Hematopoietic multipotent progenitor cell treated with erythropoietin and hydrocortisone succinate and interleukin-3 and kit ligand, for 4 days (in vitro differentiated cells): Measurements from ENCODE around the gene MYH13.
A peak's percentile ranks its signal among the peaks of the same experiment; 100 is the strongest.
"Not testable (repeated sequence)": the region's sequence is repeated elsewhere in the genome, so short reads cannot be mapped to it uniquely, and the experiment has no call there.

ENCODE experiments used
- DNase-seq: peaks from one replicate; pipeline ENCODE4 v3.0.0-alpha.2; 2015

Gene MYH13

DNA sequence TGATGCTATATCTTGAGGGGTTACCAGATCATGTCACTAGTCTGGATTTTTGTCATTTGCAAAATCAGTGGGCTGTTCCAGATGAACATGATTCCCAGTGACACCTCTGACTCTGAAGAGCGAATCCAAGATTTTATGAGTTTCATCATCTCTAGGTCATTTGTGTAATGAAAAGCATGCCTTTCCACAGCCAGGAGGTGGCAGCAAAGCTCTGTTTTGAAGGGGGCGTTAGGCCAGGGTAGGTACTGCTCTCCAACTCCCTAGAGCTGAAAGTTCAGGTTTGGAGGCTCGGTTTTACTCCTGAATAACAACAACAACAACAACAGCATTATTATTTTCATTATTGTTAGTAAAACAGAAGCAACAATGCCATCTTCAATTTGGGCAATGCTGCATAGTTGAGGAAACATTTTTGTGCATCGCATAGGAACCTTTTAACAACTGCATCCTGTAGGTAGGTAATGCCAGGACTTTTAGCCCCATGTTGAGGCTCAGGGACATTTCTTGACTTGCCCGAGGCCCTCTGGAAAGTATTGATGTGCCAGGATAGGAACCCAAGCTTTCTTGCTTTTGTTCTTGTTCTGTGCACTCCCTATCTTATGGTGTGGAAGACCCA lies 77.0 kb downstream of the MYH13 start:
- DNase-seq: peak; percentile 86

DNA sequence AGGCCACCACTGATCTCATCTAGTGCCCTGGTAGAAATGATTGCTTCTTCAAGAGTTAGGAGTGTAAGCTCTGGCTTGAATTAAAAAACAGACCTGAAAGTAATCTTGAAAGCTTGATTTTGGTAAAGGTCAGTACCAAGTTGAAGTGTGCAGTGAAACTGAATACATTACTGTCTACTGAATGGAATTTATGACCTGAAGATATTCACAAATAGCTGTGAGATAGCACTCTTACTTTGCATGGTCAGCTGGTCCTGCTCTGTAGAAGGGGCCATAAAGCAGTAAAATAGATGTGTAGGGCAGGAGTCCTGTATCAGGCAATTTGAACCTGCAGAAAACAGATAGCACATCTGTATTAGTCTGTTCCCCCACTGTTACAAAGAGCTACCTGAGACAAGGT lies 78.6 kb downstream of the MYH13 start:
- DNase-seq: no peak

DNA sequence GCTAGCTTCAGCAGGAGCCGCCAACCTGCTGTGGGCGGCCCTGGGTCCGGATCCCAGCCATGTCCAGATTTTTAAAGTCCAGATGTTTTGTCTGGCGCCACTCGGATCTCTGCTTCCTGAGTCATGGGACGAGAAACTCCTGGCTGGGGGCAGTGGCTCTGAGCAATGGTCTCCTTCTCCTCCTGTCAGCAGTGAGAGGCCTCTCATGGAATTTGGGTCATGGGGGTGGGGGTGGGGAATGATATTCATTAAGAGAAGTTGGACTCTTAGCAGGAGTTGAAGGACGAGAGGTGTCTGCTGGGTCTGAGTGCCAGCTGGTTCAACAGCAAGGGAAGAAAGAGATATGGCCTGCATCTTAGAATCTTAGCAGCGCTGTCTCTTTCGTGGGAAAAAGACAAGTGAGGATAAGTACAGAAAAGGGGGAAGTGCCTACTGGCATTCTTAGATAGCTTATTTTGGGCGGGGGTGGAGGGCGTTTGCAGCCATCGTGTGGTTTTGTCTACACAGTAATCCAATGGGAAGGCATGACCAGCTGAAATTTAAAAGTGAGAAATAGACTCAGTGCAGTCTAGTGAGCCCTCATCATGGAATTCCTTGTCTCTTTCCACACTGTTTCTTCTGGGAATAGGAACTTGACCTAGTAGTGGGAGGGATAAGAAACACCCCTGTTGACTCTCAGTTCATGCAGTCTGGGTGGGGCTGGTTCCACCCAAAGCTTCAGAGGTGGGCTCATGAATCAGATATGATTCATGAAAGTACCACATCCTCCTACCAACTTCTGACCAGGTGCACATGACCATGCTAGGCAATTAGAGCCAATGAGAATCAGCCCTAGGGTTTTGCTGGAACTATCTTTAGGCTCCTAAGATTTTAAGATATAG lies 80.5 kb downstream of the MYH13 start:
- DNase-seq: peak; percentile 75

DNA sequence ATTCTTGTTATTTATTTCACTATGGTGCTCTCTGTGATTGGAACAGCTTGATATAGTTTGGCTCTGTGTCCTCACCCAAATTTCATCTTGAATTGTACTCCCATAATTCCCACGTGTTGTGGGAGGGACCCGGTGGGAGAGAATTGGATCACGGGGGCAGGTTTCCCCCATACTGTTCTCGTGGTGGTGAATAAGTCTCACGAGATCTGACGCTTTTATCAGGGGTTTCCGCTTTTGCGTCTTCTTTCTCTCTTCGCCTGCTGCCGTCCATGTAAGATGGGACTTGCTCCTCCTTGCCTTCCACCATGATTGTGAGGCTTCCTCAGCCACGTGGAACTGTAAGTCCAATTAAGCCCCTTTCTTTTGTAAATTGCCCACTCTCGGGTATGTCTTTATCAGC lies 81.2 kb downstream of the MYH13 start:
- DNase-seq: not testable (repeated sequence)

DNA sequence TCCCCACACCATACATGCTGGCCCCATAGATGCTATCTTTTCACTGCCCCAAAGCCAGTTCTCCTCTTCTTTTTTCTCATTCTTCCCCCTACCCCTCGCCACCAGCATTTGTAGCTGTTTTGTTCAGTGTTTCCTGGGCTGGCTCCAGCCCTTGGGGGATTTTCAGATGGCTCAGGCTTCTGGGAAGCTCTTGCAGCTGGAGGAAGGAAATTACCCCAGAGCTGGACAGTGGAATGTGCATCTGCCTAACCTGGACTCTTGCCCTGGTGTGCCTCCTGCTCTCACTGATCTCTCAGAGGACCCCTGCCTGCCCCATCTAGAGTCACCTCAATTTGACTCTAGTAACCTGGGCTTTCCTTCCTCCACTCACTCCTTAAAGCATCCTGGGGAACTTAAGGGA lies 82.8 kb downstream of the MYH13 start:
- DNase-seq: no peak

DNA sequence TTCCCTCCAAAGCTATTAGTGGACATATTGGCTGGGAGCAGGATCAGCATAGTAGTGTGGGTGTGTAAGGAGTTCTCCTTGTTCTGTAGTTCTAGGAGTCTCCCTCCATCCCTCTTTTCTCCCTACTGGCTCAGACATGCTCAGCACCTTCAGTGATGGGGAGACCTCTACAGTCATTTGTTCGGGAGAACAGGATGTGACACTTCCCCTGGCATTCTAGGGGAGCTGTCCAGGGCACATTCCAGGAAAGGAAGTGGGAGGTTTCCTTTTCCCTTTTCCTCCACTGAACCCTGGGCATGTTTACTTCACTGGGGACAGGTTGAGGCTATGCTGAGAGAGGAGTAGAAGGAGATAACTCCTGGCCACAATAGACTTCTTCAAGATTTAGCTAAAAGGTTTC lies 86.5 kb downstream of the MYH13 start:
- DNase-seq: no peak

DNA sequence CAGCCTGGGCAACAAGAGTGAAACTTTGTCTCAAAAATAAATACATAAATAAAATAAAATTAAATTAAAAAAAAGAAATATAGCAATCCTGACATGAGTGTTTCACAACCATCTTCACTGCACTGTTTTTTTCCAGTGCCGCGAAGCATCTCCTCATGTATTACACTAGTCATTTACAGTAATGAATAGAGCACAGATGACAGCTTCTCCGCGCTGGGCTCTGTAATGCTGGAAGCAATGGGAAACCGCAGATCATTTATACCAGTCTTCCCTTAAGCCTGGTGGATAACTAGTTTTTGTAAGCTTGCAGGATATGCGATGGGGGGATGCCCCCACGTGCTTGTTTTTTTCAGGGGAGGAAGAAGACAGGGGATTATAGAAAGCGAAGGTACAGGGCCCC lies 86.9 kb downstream of the MYH13 start:
- DNase-seq: no peak

DNA sequence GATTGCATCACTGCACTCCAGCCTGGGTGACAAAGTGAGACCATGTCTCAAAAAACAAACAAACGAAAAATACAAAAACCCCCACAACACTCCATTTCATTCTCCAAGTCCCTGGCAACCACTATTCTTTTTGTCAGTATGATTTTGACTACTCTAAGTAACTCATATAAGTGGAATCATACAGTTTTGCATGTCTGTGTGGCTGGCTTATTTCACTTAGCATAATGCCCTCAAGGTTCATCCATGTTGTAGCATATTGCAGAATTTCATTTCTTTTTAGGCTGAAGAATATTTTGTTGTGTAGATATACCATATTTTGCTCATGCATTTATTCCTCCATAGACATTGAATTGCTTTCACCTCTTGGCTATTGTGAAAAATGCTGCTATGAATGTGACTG lies 92.7 kb downstream of the MYH13 start:
- DNase-seq: no peak

DNA sequence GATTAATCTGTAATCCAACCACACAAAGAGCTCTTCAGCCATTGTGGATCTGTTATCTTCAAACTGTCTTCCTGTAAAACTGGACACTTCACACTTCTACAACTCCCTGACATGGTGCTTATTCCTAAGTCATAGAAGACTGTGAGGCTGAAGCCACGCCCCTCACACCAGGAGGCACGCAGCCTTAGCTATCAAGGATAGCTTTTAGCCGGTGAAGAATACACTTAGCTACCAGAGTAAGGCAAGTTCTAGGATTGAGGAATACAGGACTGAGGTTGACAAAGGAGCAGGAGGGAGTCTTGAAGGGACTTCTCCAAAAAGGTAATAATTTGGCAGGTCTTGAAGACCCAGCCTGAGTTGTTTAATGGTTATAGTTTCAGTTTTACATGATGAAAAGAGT lies 94.6 kb downstream of the MYH13 start:
- no peak for DNase-seq

DNA sequence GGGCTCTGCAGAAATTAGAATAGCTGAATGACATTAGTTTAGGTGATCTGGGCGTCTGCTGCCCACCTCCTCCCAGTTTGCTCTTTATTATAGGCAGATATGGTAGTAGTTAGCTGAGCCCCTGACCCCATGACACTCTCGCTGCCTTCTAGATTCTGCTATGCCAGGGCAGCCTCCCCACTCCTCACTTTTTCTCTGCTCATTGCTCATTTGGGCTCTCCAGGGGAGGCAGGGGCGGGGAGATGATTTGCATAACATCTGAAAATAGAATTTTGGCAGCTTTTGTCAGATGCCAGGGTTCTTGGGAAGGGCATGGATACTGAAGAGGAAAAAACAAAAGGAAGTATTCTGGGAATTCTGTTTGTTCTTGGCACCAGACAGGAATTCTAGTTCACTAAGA lies 96.4 kb downstream of the MYH13 start:
- DNase-seq: no peak

DNA sequence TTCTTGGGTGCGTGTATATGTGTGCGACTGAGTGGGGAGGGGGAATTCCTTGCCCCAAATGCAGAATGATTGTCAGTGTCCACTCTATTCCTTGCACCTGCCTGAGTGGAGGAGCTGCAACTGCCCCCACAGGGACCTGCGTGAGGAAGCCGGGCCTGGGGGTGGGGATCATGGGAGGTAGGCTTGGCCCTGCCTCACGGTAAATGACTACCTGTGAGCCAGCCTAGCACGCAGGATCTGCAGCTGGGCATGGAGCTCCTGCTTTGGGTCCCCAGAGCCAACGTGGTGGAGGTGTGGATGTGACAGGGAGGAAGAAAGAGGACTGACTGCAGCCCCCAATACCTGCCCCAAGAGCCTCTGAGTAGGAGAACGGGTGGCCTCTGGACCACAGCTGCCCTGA lies 97.4 kb downstream of the MYH13 start:
- no peak for DNase-seq

DNA sequence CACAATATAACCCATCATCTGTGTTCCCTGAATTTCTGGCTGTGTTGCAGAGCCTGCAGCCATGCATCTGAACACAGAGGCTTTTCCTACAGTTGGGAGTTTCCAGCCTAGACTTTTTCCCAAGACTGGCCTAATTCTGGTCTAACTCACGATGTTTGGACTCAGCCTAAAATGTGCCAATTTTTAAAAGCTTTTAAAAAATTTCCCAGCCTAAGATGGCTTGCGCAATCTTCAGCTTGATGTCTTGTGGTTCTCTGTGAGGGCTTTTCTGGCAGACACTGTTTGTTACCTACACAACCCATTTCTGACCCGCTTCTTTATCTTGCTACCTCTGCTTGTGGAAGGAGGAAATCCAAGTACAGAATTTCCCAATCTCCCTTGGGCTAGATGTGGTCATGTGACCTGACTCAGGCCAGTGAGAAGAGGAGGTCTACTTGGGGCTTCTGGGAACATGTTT lies 101.7 kb downstream of the MYH13 start:
- peak; percentile 38 for DNase-seq

DNA sequence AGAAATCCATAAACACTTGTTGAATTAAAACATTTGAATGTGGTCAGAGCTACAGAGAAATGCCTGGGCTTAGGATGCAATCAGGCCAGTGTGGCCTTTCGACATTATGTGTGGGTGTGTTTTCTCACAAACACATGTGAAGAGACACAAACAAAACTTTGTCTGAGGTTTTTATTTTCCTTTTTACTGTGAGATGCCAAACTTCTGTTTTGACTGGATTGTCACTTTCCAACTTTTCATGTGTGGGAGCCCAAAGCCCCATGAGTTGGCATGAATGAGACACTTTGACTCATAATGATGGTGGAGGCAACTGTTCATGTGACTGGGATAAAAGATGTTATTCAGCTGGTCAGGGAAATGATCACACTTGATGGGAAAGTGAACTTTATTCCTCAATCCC lies 102.5 kb downstream of the MYH13 start:
- no peak for DNase-seq

DNA sequence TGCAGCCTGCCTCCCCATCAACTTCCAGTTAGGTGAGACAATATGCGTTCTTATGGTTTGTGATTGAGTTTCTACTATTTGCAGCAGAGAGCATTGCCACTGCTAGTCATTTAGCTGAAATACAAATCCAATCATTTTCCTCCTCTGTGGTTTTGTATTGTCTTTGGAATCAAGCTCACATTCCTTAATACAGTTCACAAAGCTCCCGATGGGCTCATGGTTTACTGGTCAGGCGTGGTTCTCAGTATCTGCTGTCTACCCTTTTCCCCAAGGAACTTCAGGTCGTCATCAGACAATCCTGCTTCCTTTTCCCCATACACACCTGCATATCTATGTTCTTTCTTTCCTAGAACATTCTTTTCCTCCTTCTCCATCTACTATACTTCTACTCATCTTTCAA lies 104.8 kb downstream of the MYH13 start:
- no peak for DNase-seq

DNA sequence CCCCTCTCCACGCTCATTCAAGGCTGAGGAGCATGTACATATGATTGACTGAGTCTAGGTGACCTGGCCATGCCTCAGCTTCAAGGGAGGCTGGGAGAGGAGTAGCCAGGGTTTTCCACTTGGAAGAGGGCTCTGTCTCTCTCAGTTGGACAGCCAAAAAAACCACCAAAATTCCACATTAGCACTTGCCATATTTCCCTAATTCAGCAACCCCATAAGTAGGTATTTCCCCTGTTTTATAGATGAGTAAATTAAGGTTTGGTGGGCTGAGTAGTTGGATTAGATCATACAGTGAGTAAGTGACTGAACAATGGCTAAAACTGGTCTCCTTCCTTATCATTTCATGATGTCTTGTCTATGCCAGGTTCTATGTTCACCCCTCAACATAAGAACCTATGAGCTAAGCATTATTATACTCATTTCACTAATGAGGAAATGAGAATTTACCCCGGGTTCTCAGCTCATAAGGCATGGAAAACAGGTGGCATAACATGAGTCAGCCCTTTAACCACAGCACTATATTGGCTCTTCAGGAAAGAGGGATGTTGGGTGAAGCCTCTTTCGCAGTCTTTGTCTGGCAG lies 106.4 kb downstream of the MYH13 start:
- DNase-seq: no peak

DNA sequence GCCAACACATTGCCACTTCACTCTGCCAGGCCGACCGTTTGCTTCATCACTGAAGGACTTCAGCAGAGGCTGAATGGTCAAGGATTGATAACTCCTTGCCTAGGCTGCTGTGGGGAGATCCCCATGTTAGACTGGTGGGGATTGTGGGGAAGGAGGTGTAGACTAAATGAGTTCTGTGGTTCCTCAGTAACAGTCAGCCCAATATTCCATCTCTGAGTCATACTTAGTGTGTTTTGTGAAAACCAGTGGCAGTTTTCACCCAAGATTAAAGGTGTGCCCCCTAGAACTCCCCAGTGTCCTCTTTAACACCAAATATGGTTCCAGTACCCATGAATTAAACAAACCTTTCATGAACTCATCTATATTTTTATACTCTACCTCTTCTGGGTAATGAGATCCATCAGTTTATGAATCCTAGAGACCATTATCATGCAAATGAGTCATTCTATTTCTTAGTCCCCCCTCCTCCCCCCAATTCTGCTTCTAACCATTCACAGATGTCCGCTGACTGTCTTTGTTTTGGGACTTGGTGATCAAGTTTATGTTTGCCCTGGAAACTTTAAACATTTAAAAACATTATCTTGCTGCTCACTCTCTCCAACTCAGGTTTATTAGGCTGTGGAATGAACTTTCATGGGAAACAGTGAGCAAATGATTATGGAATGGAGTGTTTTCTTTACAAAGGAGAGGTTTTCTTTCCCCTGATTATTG lies 107.6 kb downstream of the MYH13 start:
- DNase-seq: no peak

DNA sequence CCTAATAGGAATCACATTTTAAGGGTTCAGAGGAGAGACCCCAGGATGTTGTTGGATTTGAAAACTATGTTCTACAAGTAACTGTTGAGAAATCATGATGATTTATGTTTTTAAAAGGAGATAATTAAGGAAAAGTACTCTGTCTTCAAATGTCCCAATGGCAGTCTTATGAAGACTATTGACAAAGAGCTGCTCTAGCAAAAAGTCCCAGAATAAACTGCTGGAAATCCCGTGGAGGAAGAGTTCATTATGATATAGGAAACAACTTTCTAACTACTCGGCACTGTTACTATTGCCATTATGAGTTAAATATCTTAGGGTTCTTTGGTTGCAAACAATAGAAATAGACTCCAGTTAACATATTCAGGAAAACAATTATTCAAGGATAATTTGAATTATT lies 108.8 kb downstream of the MYH13 start:
- DNase-seq: no peak

DNA sequence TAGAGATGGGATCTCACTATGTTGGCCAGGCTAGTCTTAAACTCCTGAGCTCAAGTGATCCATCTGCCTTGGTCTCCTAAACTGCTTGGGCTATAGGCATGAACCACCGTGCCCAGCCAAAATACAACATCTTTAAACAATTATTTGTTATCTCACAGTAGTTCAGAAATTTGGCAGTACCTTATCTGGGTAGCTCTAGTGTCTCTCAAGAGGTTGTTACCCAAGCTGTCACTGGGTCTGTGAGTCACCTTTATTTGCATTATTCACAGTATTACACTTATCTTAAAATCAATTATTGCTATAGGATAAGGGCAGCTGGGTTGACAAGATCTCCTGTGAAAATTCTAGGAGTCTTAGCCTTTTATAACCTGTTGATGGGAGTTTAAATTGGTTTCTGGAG lies 110.4 kb downstream of the MYH13 start:
- DNase-seq: no peak

DNA sequence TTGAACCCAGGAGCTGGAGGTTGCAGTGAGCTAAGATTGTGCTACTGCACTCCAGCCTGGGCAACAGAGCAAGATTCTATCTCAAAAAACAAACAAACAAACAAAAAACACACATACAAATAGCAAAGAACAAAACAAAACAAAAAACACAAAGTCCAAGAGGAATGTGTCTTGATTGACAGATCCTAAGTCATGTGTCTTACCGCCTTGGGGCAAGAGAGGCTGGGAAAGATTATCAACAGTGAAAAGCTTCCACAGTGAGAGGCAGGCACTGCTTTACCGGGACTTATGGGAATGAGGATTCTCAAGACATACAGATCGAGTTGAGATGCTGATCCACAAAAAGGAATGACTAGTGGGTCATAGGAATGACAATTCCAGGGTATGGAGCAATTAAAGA lies 111.7 kb downstream of the MYH13 start:
- no peak for DNase-seq

DNA sequence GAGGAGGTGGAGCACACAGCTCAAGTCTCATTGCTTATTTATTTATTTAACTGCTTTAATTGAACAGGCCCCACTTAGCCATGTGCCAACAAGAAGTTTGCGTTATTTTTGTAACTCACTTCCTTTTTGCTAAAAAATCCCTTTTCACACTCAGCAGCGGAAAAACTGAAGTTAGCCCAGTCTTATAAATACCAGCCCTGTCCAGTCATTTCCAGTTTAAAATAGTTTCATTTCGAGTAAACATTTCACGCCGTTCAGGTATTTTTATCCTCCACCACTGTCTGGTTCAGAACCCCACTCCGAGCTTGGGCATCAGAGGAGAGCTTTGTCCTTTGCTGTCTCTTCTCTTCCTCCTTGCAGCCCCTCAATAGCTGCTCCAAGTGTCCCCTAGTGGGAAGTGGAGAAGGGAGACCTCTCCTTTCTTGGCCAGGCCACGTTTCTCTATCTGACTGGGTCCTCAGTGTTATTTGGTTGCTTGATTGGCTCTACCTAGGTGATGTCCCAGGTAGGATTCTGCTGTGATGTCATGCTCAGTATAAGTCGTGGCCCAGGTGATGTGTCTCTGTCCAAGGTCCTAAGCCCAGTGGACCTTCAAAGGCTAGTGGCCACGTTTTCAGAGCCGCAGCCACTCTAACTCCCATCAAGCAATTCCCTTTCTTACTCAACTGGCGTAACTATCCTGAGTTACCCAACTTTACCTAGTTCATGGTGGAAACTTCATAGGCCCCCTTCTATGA lies 121.4 kb downstream of the MYH13 start:
- DNase-seq: no peak
